ENCODE data around the gene OPHN1. TPM values are rescaled to one million over a fixed set of nuclear protein-coding genes. Genes with fewer than 3 reads are reported as not detected.

The OPHN1 gene
- polyA plus RNA-seq, 1 donor from 2014 or later: 7.6 TPM

GRCh38 chrX:68199062-68199848 is 234.0 kb downstream of the OPHN1 start:
- H3K9me3 ChIP-seq (ENCODE audit: low read length): no peaks in the 10 kb centered on the region
- H3K36me3 ChIP-seq (ENCODE audit: insufficient read depth, low read length): no peaks in the 10 kb centered on the region
- H2AFZ ChIP-seq (ENCODE audit: low read depth, low read length): no peak overlapping the region
- TF ChIP-seq CTCF (IDR thresholded peaks at IDR 0.05; ENCODE audit: poor library complexity, severe bottlenecking) (no peak), EZH2 (IDR thresholded peaks at IDR 0.05; ENCODE audit: borderline replicate concordance, insufficient read depth, low read length, poor library complexity, severe bottlenecking) (no peak), EP300 (conservative IDR thresholded peaks at IDR 0.05; ENCODE audit: poor library complexity, severe bottlenecking) (no peak), POLR2AphosphoS5 (IDR thresholded peaks at IDR 0.05) (no peak), TAF1 (IDR thresholded peaks at IDR 0.05; ENCODE audit: low read depth) (no peak), SMC3 (conservative IDR thresholded peaks at IDR 0.05; ENCODE audit: poor library complexity) (no peak), REST (IDR thresholded peaks at IDR 0.05; ENCODE audit: borderline replicate concordance) (no peak), RAD21 (conservative IDR thresholded peaks at IDR 0.05) (no peak)
- no peak overlapping the region for H3K4me3 ChIP-seq (ENCODE audit: low read length)
- H3K27ac ChIP-seq (ENCODE audit: low read length): no peak overlapping the region
- no peak overlapping the region for H3K4me2 ChIP-seq (ENCODE audit: low read length)
- no peaks in the 10 kb centered on the region for H3K27me3 ChIP-seq (ENCODE audit: insufficient read depth, low read depth, low read length)
- no peak overlapping the region for H3K9ac ChIP-seq (ENCODE audit: low read length)
- no peaks in the 10 kb centered on the region for H3K9me2 ChIP-seq (ENCODE audit: insufficient read depth, low read length)
- no peaks in the 10 kb centered on the region for H3F3A ChIP-seq (ENCODE audit: insufficient read depth, low read length, poor library complexity, severe bottlenecking)
- H4K20me1 ChIP-seq (ENCODE audit: insufficient read depth): no peaks in the 10 kb centered on the region
- H3K79me2 ChIP-seq (replicated peaks; ENCODE audit: insufficient read depth, low read length): no peaks in the 10 kb centered on the region

GRCh38 chrX:68196939-68197791 is 236.1 kb downstream of the OPHN1 start:
- no peak overlapping the region for H3K4me3 ChIP-seq (ENCODE audit: low read length)
- H3K9me3 ChIP-seq (ENCODE audit: low read length): no peaks in the 10 kb centered on the region
- no peak for TF ChIP-seq EZH2 (IDR thresholded peaks at IDR 0.05; ENCODE audit: borderline replicate concordance, insufficient read depth, low read length, poor library complexity, severe bottlenecking)
- no peak for TF ChIP-seq MXI1 (conservative IDR thresholded peaks at IDR 0.05; ENCODE audit: poor library complexity, severe bottlenecking)
- TF ChIP-seq CTCF (IDR thresholded peaks at IDR 0.05; ENCODE audit: poor library complexity, severe bottlenecking): peak; percentile 80
- TF ChIP-seq SMC3 (conservative IDR thresholded peaks at IDR 0.05; ENCODE audit: poor library complexity): peak; percentile 76
- no peak for TF ChIP-seq REST (IDR thresholded peaks at IDR 0.05; ENCODE audit: borderline replicate concordance)
- TF ChIP-seq TAF1 (IDR thresholded peaks at IDR 0.05; ENCODE audit: low read depth): no peak
- peak; percentile 86 for TF ChIP-seq RAD21 (conservative IDR thresholded peaks at IDR 0.05)
- no peak overlapping the region for H3K4me2 ChIP-seq (ENCODE audit: low read length)
- no peaks in the 10 kb centered on the region for H3K27me3 ChIP-seq (ENCODE audit: insufficient read depth, low read depth, low read length)
- no peaks in the 10 kb centered on the region for H3K36me3 ChIP-seq (ENCODE audit: insufficient read depth, low read length)
- H2AFZ ChIP-seq (ENCODE audit: low read depth, low read length): no peak overlapping the region
- no peaks in the 10 kb centered on the region for H4K20me1 ChIP-seq (ENCODE audit: insufficient read depth)
- H3K9me2 ChIP-seq (ENCODE audit: insufficient read depth, low read length): no peaks in the 10 kb centered on the region
- no peaks in the 10 kb centered on the region for H3K79me2 ChIP-seq (replicated peaks; ENCODE audit: insufficient read depth, low read length)
- H3F3A ChIP-seq (ENCODE audit: insufficient read depth, low read length, poor library complexity, severe bottlenecking): no peaks in the 10 kb centered on the region
- no peak overlapping the region for H3K9ac ChIP-seq (ENCODE audit: low read length)
- H3K27ac ChIP-seq (ENCODE audit: low read length): no peak overlapping the region
